Measurements from ENCODE around the gene TRA2B. TPM values are rescaled to one million over a fixed set of nuclear protein-coding genes. Genes with fewer than 3 reads are reported as not detected.

The TRA2B gene
- total RNA-seq, 4 donors from 2014 or later: 73.8 to 164 (median 85.1) TPM

DNA sequence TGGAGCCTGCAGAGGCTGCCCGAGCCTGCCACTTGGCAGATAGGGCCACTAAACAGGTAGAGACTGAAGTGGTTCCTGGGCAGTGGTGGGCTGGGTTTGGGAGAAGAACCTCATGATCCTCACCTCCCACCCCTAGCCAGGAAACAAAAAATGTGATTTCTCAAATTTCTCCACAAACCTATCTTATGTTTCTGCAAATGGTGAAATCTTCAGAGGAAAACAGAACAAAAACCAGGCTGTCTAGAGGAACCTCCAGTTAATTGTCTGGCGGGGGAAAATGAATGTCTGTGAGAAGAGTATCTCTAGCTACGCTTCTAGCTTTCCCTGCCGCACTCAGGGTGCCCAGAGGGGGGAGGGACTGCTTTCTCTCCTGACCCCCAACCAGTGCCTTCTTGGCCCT, 55.9 kb downstream of the TRA2B start:
- intact Hi-C loops (cut with DNase I): no loop called here
- WGBS: 97% methylated on average over 4 of the region's 4 CpGs

DNA sequence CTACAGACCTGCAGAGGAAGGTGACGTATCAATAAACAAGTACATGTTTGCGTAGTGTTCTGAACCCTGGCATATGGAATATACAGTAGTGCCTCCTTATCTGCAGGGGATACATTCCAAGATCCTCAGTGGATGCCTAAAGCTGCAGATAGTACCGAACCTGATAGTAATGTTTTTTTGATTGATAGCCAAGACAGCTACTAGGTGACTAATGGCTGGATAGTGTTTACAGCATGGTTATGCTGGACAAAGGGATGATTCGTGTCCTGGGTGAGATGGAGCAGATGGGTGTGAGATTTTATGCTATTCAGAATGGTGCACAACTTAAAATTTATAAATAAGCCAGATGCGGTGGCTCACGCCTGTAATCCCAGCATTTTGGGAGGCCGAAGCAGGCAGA, 57.2 kb downstream of the TRA2B start:
- 87% methylated on average over 7 of the region's 7 CpGs for WGBS
- intact Hi-C loops (cut with DNase I): no loop called here

More for the DNA sequence above, 55.9 kb downstream of the TRA2B start:
- TF ChIP-seq EP300 (IDR thresholded peaks at IDR 0.05) (no peak), POLR2AphosphoS5 (IDR thresholded peaks at IDR 0.05) (no peak)
- H3K27ac ChIP-seq (replicated peaks in 1 of 4): no peak overlapping the region
- no peaks in the 10 kb centered on the region for H3K36me3 ChIP-seq
- no peak overlapping the region for H3K4me3 ChIP-seq
- H3K9me3 ChIP-seq: no peaks in the 10 kb centered on the region
- no peak for DNase-seq (ENCODE audit: extremely low spot score)
- H3K27me3 ChIP-seq: no peaks in the 10 kb centered on the region
- no peaks in the 10 kb centered on the region for H3K4me1 ChIP-seq

GRCh38 chr3:185878920-185879319, 58.9 kb downstream of the TRA2B start:
- TF ChIP-seq EP300 (IDR thresholded peaks at IDR 0.05) (no peak), POLR2AphosphoS5 (IDR thresholded peaks at IDR 0.05) (no peak), CTCF (IDR thresholded peaks at IDR 0.05) (no peak), POLR2A (IDR thresholded peaks at IDR 0.05; ENCODE audit: low read depth) (no peak)
- Histone ChIP-seq H3K27ac (replicated peaks in 1 of 4) (no peak overlapping the region), H3K4me1 (no peaks in the 10 kb centered on the region), H3K27me3 (no peaks in the 10 kb centered on the region), H3K9me3 (no peaks in the 10 kb centered on the region), H3K36me3 (no peaks in the 10 kb centered on the region), H3K4me3 (no peak overlapping the region)
- DNase-seq (ENCODE audit: extremely low spot score): no peak
- WGBS: 78% methylated on average over 5 of the region's 5 CpGs
- intact Hi-C loops (cut with DNase I): no loop called here

More for the DNA sequence above, 57.2 kb downstream of the TRA2B start:
- Histone ChIP-seq H3K4me1 (no peaks in the 10 kb centered on the region), H3K36me3 (no peaks in the 10 kb centered on the region), H3K9me3 (no peaks in the 10 kb centered on the region), H3K27me3 (no peaks in the 10 kb centered on the region), H3K27ac (replicated peaks in 1 of 4) (no peak overlapping the region), H3K4me3 (no peak overlapping the region)
- no peak for TF ChIP-seq EP300 (IDR thresholded peaks at IDR 0.05)
- TF ChIP-seq CTCF (IDR thresholded peaks at IDR 0.05): no peak
- TF ChIP-seq POLR2A (IDR thresholded peaks at IDR 0.05; ENCODE audit: low read depth): no peak
- no peak for DNase-seq (ENCODE audit: extremely low spot score)

- intact Hi-C loops (cut with DNase I): no loop called here
- TF ChIP-seq CTCF (IDR thresholded peaks at IDR 0.05) (no peak), POLR2AphosphoS5 (IDR thresholded peaks at IDR 0.05) (no peak), EP300 (IDR thresholded peaks at IDR 0.05) (no peak), POLR2A (IDR thresholded peaks at IDR 0.05; ENCODE audit: low read depth) (no peak)
- no peaks in the 10 kb centered on the region for H3K36me3 ChIP-seq
- no peaks in the 10 kb centered on the region for H3K4me1 ChIP-seq
- H3K27ac ChIP-seq (replicated peaks in 1 of 4): no peak overlapping the region
- DNase-seq (ENCODE audit: extremely low spot score): no peak
- peaks cover 0 to 3% (median 0%) of the 10 kb centered on the region in 4 donors for H3K27me3 ChIP-seq
- 70% methylated on average over 9 of the region's 9 CpGs for WGBS
- H3K4me3 ChIP-seq: no peak overlapping the region
- H3K9me3 ChIP-seq: no peaks in the 10 kb centered on the region
Measured at GRCh38 chr3:185874119-185874518, 63.7 kb downstream of the TRA2B start.

- WGBS: 87% methylated on average over 2 of the region's 2 CpGs
- intact Hi-C loops (cut with DNase I): no loop called here
Measured at GRCh38 chr3:185867650-185868049, 70.2 kb downstream of the TRA2B start.

More at GRCh38 chr3:185867650-185868049, 70.2 kb downstream of the TRA2B start:
- no peaks in the 10 kb centered on the region for H3K27me3 ChIP-seq
- no peak for TF ChIP-seq EP300 (IDR thresholded peaks at IDR 0.05)
- TF ChIP-seq CTCF (IDR thresholded peaks at IDR 0.05): no peak
- TF ChIP-seq POLR2AphosphoS5 (IDR thresholded peaks at IDR 0.05): no peak
- no peak for TF ChIP-seq POLR2A (IDR thresholded peaks at IDR 0.05; ENCODE audit: low read depth)
- no peak overlapping the region for H3K27ac ChIP-seq (replicated peaks in 1 of 4)
- no peaks in the 10 kb centered on the region for H3K9me3 ChIP-seq
- H3K4me3 ChIP-seq: no peak overlapping the region
- DNase-seq (ENCODE audit: extremely low spot score): no peak
- no peaks in the 10 kb centered on the region for H3K4me1 ChIP-seq
- H3K36me3 ChIP-seq: no peaks in the 10 kb centered on the region
